Colon (tissue), 2 donors: ENCODE results near the gene FBRSL1.

Experiments used
- FAIRE-seq: peaks from 2 replicates; lab custom pipeline; 2012; peaks lifted over from hg19 to GRCh38; lab: Jason Lieb, UNC
- donor health status: control.
- donor health status: control.

The FBRSL1 gene

GRCh38 chr12:132483612-132484011 is 6.3 kb upstream of the FBRSL1 start:
- FAIRE-seq, result no peak

- FAIRE-seq, result no peak
Measured at GRCh38 chr12:132484183-132484890, 5.6 kb upstream of the FBRSL1 start.

GRCh38 chr12:132484891-132485441 is 5.0 kb upstream of the FBRSL1 start:
- FAIRE-seq, result no peak

- no peak for FAIRE-seq
Measured at GRCh38 chr12:132485619-132486018, 4.3 kb upstream of the FBRSL1 start.

- FAIRE-seq, result no peak
Measured at GRCh38 chr12:132486168-132486567, 3.8 kb upstream of the FBRSL1 start.

- FAIRE-seq, result no peak
Measured at GRCh38 chr12:132486576-132486975, 3.4 kb upstream of the FBRSL1 start.

GRCh38 chr12:132487311-132487741 is 2.6 kb upstream of the FBRSL1 start:
- no peak for FAIRE-seq

- no peak for FAIRE-seq
Measured at GRCh38 chr12:132488127-132489077, 1.5 kb upstream of the FBRSL1 start.

- FAIRE-seq, result no peak
Measured at GRCh38 chr12:132489078-132489601, 811 bp upstream of the FBRSL1 start.

- FAIRE-seq, result no peak
Measured at GRCh38 chr12:132490422-132491137, 629 bp downstream of the FBRSL1 start.

- no peak for FAIRE-seq
Measured at GRCh38 chr12:132491138-132491663, 1.2 kb downstream of the FBRSL1 start.

GRCh38 chr12:132491761-132492378 is 1.9 kb downstream of the FBRSL1 start:
- FAIRE-seq, result no peak

- FAIRE-seq, result no peak
Measured at GRCh38 chr12:132492522-132492921, 2.6 kb downstream of the FBRSL1 start.

- no peak for FAIRE-seq
Measured at GRCh38 chr12:132492951-132493350, 3.0 kb downstream of the FBRSL1 start.

- FAIRE-seq, result no peak
Measured at GRCh38 chr12:132493482-132494178, 3.7 kb downstream of the FBRSL1 start.

- FAIRE-seq, result no peak
Measured at GRCh38 chr12:132494294-132495164, 4.6 kb downstream of the FBRSL1 start.

- FAIRE-seq, result no peak
Measured at GRCh38 chr12:132495165-132495544, 5.2 kb downstream of the FBRSL1 start.

- FAIRE-seq, result no peak
Measured at GRCh38 chr12:132495629-132496357, 5.8 kb downstream of the FBRSL1 start.

GRCh38 chr12:132496358-132496669 is 6.4 kb downstream of the FBRSL1 start:
- FAIRE-seq, result no peak
